K562 (cell line): Measurements from ENCODE around the gene CHRNB1. TPM values are rescaled to one million over a fixed set of nuclear protein-coding genes. Genes with fewer than 3 reads are reported as not detected.

Source experiments
- ARNT ChIP-seq, 2 experiments: fragments of 450-650 bp; IDR thresholded peaks; 2 replicates each; pipeline ENCODE4 v1.6.1; 2016; ENCODE audit warnings: mild to moderate bottlenecking in 1 of 2
- DDX20 ChIP-seq: fragments of 450-650 bp; IDR thresholded peaks from 2 replicates; pipeline ENCODE4 v1.6.1; 2016; ENCODE audit warnings: missing genetic modification characterization, low read depth, mild to moderate bottlenecking, missing compliant biosample characterization, moderate library complexity
- ERF ChIP-seq: fragments of 450-650 bp; formaldehyde crosslinking; IDR thresholded peaks from 2 replicates; pipeline ENCODE4 v1.4.0; 2020; ENCODE audit warnings: mild to moderate bottlenecking, mixed read lengths
- HNRNPH1 ChIP-seq: fragments of 200-400 bp; formaldehyde crosslinking; optimal IDR thresholded peaks from 2 replicates; pipeline ENCODE3; 2017; ENCODE audit warnings: low read depth, mild to moderate bottlenecking, low read length, moderate library complexity
- POLR2AphosphoS2 ChIP-seq: IDR thresholded peaks from 2 replicates; pipeline ENCODE4 v1.6.1; 2012; ENCODE audit warnings: low read length, improper control_type of control experiment
- RAD21 ChIP-seq, 2 experiments: fragments of 250-450 bp in 1 of 2; fragments of 450-650 bp in 1 of 2; sonication (Bioruptor Pico) in 1 of 2; formaldehyde crosslinking in 1 of 2; IDR thresholded peaks in 1 of 2; conservative IDR thresholded peaks in 1 of 2; 2 replicates each; pipeline versions ENCODE4 v1.4.0 to v1.8.0; 2020 to 2022; ENCODE audit warnings: mild to moderate bottlenecking in 2 of 2, moderate library complexity in 1 of 2
- SAP30 ChIP-seq: fragments of 200-600 bp; sonication (generic); IDR thresholded peaks from 2 replicates; pipeline ENCODE4 v1.6.1; 2012; ENCODE audit warnings: borderline replicate concordance, low read depth, mild to moderate bottlenecking, moderate library complexity, low read length, control low read depth, inconsistent platforms; ENCODE audit not compliant: insufficient read depth, poor library complexity, severe bottlenecking
- TEAD1 ChIP-seq, 2 experiments: fragments of 450-650 bp in 1 of 2; sonication (generic) in 1 of 2; formaldehyde crosslinking; IDR thresholded peaks; 2 replicates each; pipeline versions ENCODE4 v1.4.0 to v1.8.0; 2020 to 2022; ENCODE audit warnings: mild to moderate bottlenecking in 2 of 2, missing genetic modification reagents in 1 of 2
- ZNF347 ChIP-seq: fragments of 450-650 bp; formaldehyde crosslinking; IDR thresholded peaks from 2 replicates; pipeline ENCODE4 v1.4.0; 2020; ENCODE audit warnings: low read depth, mild to moderate bottlenecking, moderate library complexity
- ZNF696 ChIP-seq: fragments of 250-450 bp; sonication (Bioruptor Pico); conservative IDR thresholded peaks from 2 replicates; pipeline ENCODE4 v1.4.0; 2020; ENCODE audit warnings: mild to moderate bottlenecking, moderate library complexity
- polyA plus RNA-seq, 8 experiments: library from polyadenylated mRNA; depleted of rRNA in 4 of 8; stranded (reverse) in 5 of 8; unstranded in 3 of 8; fragments of >200 nt; fragmentation: Nextera tagmentation in 2 of 8; fragmentation: Illumina TruSeq in 1 of 8; extraction: Ambion mirVana in 2 of 8; extraction: Trizol in 1 of 8; gene quantifications; 2 replicates each; pipeline versions ENCODE4 v1.2.1 to v1.2.3, GENCODE V29; 2011 to 2014; ENCODE audit warnings: inconsistent platforms in 1 of 8, missing spikeins in 1 of 8
- total RNA-seq, 7 experiments: library from RNA; depleted of rRNA in 6 of 7; stranded (reverse); fragments of >200 nt in 6 of 7; fragmentation: Illumina TruSeq in 2 of 7; extraction: Trizol in 2 of 7; gene quantifications; 2 replicates each; pipeline versions ENCODE4 v1.2.1 to v1.2.3, GENCODE V29; 2011 to 2021; ENCODE audit warnings: low replicate concordance in 1 of 7
- TF ChIP-seq, protein P1 (sequence below), 2 experiments: IDR thresholded peaks in 1 of 2; conservative IDR thresholded peaks in 1 of 2; 2 replicates each; pipeline ENCODE4 v1.6.1; 2016; ENCODE audit warnings: low read depth in 2 of 2, mild to moderate bottlenecking in 1 of 2, missing compliant biosample characterization in 1 of 2, missing genetic modification characterization in 1 of 2, moderate library complexity in 1 of 2
- TF ChIP-seq, protein P2 (sequence below), 3 experiments: fragments of 200-800 bp in 1 of 3; fragments of 250-450 bp in 1 of 3; fragments of 450-650 bp in 1 of 3; sonication (Bioruptor Pico) in 1 of 3; sonication (Bioruptor generic) in 1 of 3; formaldehyde crosslinking in 1 of 3; IDR thresholded peaks; 2 replicates each; pipeline versions ENCODE4 v1.6.1 to v1.8.0; 2016 to 2022; ENCODE audit warnings: mild to moderate bottlenecking in 2 of 3, missing genetic modification characterization in 2 of 3, missing compliant biosample characterization in 1 of 3, moderate library complexity in 1 of 3
- TF ChIP-seq, protein P3 (sequence below): fragments of 450-650 bp; IDR thresholded peaks from 2 replicates; pipeline ENCODE4 v1.6.1; 2016; ENCODE audit warnings: low read depth, mild to moderate bottlenecking, moderate library complexity
- TF ChIP-seq, protein P4 (sequence below): sonication (generic); formaldehyde crosslinking; IDR thresholded peaks from 2 replicates; pipeline ENCODE4 v1.8.1; 2023; ENCODE audit warnings: mild to moderate bottlenecking, missing genetic modification reagents
- TF ChIP-seq, protein P5 (sequence below), 3 experiments: IDR thresholded peaks in 2 of 3; conservative IDR thresholded peaks in 1 of 3; 2 replicates each; pipeline ENCODE4 v1.5.1; 2011 to 2012; ENCODE audit warnings: low read length in 3 of 3, mild to moderate bottlenecking in 3 of 3, control low read depth in 2 of 3, improper control_type of control experiment in 1 of 3, inconsistent platforms in 1 of 3, low read depth in 1 of 3, mixed read lengths in 1 of 3, moderate library complexity in 1 of 3; ENCODE audit not compliant: insufficient read depth in 2 of 3

The CHRNB1 gene
- total and polyA plus RNA-seq, 9 of the 15 experiments (the other 6 are each of a cell fraction or from before 2014, with no cell fraction given): 4.7 to 12.3 (median 6.8) TPM

DNA sequence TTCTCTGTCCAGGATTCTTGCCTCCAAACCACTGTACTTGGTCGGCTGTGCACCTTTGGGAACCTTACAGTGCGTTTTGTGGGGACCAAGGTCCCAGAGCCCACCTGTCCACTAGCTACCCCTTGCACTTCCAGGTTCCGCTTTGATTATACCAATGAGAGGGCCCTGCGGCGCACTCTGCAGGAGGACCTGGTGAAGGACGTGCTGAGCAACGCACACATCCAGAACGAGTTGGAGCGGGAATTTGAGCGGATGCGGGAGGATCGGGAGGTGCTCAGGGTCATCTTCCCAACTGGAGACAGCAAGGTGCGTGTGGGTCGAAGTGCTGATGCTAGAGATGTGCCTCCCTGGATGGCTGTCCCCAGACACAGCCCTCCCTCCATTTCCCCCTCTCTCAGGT lies 58.1 kb downstream of the CHRNB1 start (continued):
- TF ChIP-seq, protein P1, sequence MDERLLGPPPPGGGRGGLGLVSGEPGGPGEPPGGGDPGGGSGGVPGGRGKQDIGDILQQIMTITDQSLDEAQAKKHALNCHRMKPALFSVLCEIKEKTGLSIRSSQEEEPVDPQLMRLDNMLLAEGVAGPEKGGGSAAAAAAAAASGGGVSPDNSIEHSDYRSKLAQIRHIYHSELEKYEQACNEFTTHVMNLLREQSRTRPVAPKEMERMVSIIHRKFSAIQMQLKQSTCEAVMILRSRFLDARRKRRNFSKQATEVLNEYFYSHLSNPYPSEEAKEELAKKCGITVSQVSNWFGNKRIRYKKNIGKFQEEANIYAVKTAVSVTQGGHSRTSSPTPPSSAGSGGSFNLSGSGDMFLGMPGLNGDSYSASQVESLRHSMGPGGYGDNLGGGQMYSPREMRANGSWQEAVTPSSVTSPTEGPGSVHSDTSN (CRISPR knock-in tag; IDR thresholded peaks at IDR 0.05; ENCODE audit: low read depth): no peak
- TF ChIP-seq, protein P1 (tag; conservative IDR thresholded peaks at IDR 0.05; ENCODE audit: low read depth): no peak
- TF ChIP-seq ZNF696 (CRISPR knock-in tag): no peak
- peak in 1 of 2 experiments; percentile 40; a peak in 2 of 4 replicates for TF ChIP-seq RAD21 (CRISPR knock-in tag; conservative IDR thresholded peaks at IDR 0.05 in 1 of 2, IDR thresholded peaks at IDR 0.05 in 1 of 2)
- no peak for TF ChIP-seq ZNF347 (CRISPR knock-in tag)
- TF ChIP-seq HNRNPH1: no peak
- TF ChIP-seq POLR2AphosphoS2: no peak
- TF ChIP-seq, protein P2, sequence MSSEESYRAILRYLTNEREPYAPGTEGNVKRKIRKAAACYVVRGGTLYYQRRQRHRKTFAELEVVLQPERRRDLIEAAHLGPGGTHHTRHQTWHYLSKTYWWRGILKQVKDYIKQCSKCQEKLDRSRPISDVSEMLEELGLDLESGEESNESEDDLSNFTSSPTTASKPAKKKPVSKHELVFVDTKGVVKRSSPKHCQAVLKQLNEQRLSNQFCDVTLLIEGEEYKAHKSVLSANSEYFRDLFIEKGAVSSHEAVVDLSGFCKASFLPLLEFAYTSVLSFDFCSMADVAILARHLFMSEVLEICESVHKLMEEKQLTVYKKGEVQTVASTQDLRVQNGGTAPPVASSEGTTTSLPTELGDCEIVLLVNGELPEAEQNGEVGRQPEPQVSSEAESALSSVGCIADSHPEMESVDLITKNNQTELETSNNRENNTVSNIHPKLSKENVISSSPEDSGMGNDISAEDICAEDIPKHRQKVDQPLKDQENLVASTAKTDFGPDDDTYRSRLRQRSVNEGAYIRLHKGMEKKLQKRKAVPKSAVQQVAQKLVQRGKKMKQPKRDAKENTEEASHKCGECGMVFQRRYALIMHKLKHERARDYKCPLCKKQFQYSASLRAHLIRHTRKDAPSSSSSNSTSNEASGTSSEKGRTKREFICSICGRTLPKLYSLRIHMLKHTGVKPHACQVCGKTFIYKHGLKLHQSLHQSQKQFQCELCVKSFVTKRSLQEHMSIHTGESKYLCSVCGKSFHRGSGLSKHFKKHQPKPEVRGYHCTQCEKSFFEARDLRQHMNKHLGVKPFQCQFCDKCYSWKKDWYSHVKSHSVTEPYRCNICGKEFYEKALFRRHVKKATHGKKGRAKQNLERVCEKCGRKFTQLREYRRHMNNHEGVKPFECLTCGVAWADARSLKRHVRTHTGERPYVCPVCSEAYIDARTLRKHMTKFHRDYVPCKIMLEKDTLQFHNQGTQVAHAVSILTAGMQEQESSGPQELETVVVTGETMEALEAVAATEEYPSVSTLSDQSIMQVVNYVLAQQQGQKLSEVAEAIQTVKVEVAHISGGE (CRISPR knock-in tag; IDR thresholded peaks at IDR 0.05): no peak
- no peak for TF ChIP-seq ARNT (IDR thresholded peaks at IDR 0.05)
- TF ChIP-seq, protein P3, sequence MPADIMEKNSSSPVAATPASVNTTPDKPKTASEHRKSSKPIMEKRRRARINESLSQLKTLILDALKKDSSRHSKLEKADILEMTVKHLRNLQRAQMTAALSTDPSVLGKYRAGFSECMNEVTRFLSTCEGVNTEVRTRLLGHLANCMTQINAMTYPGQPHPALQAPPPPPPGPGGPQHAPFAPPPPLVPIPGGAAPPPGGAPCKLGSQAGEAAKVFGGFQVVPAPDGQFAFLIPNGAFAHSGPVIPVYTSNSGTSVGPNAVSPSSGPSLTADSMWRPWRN: no peak
- TF ChIP-seq TEAD1 (CRISPR knock-in tag; IDR thresholded peaks at IDR 0.05): no peak
- TF ChIP-seq, protein P4, sequence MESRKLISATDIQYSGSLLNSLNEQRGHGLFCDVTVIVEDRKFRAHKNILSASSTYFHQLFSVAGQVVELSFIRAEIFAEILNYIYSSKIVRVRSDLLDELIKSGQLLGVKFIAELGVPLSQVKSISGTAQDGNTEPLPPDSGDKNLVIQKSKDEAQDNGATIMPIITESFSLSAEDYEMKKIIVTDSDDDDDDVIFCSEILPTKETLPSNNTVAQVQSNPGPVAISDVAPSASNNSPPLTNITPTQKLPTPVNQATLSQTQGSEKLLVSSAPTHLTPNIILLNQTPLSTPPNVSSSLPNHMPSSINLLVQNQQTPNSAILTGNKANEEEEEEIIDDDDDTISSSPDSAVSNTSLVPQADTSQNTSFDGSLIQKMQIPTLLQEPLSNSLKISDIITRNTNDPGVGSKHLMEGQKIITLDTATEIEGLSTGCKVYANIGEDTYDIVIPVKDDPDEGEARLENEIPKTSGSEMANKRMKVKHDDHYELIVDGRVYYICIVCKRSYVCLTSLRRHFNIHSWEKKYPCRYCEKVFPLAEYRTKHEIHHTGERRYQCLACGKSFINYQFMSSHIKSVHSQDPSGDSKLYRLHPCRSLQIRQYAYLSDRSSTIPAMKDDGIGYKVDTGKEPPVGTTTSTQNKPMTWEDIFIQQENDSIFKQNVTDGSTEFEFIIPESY: 0 out of 2 replicates have a peak, but pooled peaks have one; percentile 26
- TF ChIP-seq, protein P5, sequence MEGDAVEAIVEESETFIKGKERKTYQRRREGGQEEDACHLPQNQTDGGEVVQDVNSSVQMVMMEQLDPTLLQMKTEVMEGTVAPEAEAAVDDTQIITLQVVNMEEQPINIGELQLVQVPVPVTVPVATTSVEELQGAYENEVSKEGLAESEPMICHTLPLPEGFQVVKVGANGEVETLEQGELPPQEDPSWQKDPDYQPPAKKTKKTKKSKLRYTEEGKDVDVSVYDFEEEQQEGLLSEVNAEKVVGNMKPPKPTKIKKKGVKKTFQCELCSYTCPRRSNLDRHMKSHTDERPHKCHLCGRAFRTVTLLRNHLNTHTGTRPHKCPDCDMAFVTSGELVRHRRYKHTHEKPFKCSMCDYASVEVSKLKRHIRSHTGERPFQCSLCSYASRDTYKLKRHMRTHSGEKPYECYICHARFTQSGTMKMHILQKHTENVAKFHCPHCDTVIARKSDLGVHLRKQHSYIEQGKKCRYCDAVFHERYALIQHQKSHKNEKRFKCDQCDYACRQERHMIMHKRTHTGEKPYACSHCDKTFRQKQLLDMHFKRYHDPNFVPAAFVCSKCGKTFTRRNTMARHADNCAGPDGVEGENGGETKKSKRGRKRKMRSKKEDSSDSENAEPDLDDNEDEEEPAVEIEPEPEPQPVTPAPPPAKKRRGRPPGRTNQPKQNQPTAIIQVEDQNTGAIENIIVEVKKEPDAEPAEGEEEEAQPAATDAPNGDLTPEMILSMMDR (IDR thresholded peaks at IDR 0.05 in 2 of 3, conservative IDR thresholded peaks at IDR 0.05 in 1 of 3; ENCODE audit: insufficient read depth in 2 of 3, low read depth in 1 of 3, low read length in 3 of 3): peak; percentile 33 to 45 (median 37); a peak in 4 of 6 replicates
- TF ChIP-seq SAP30: no peak
- TF ChIP-seq ERF: no peak
- TF ChIP-seq DDX20 (tag): no peak
